Smooth muscle cell (in vitro differentiated cells): ENCODE results near the gene FOXI3. TPM values are rescaled to one million over a fixed set of nuclear protein-coding genes. Genes with fewer than 3 reads are reported as not detected.

Experiments
- DNase-seq: peaks from one replicate; lab custom pipeline; 2025; ENCODE audit not compliant: unreplicated experiment; lab: John Stamatoyannopoulos, UW
- H2AFZ ChIP-seq: fragments of 200-600 bp; sonication (generic); 2 replicates; pipeline ENCODE4 v1.6.0; 2016; ENCODE audit warnings: antibody characterized with exemption, low read depth, mild to moderate bottlenecking
- H3F3A ChIP-seq: fragments of 200-600 bp; sonication (generic); 2 replicates; pipeline ENCODE4 v1.6.0; 2017; ENCODE audit warnings: antibody characterized with exemption, low read depth
- H3K27ac ChIP-seq: fragments of 200-600 bp; sonication (generic); 2 replicates; pipeline ENCODE4 v1.5.1; 2016; ENCODE audit warnings: low read depth, mild to moderate bottlenecking
- H3K27me3 ChIP-seq: fragments of 200-600 bp; sonication (generic); 2 replicates; pipeline ENCODE4 v1.6.1; 2016; ENCODE audit warnings: low read depth, mild to moderate bottlenecking
- H3K36me3 ChIP-seq: fragments of 200-600 bp; sonication (generic); 2 replicates; pipeline ENCODE4 v1.5.1; 2016; ENCODE audit warnings: low read depth
- H3K4me1 ChIP-seq: fragments of 200-600 bp; sonication (generic); 2 replicates; pipeline ENCODE4 v1.5.1; 2016; ENCODE audit warnings: low read depth
- H3K4me2 ChIP-seq: fragments of 200-600 bp; sonication (generic); 2 replicates; pipeline ENCODE4 v1.6.0; 2016; ENCODE audit warnings: mild to moderate bottlenecking
- H3K4me3 ChIP-seq: fragments of 200-600 bp; sonication (generic); 2 replicates; pipeline ENCODE4 v1.5.1; 2016; ENCODE audit warnings: mild to moderate bottlenecking
- H3K79me2 ChIP-seq: fragments of 200-600 bp; sonication (generic); 2 replicates; pipeline ENCODE4 v1.6.0; 2016; ENCODE audit warnings: low read depth, mild to moderate bottlenecking
- H3K9ac ChIP-seq: fragments of 200-600 bp; sonication (generic); 2 replicates; pipeline ENCODE4 v1.6.0; 2016; ENCODE audit warnings: low read depth
- H3K9me3 ChIP-seq: fragments of 200-600 bp; sonication (generic); replicated peaks from 2 replicates; pipeline ENCODE4 v1.5.1; 2016; ENCODE audit warnings: low read depth
- H4K20me1 ChIP-seq: fragments of 200-600 bp; sonication (generic); 2 replicates; pipeline ENCODE4 v1.6.0; 2016; ENCODE audit warnings: low read depth
- WGBS: methylation state at CpG from one replicate; pipeline ENCODE4 v1.1.7; 2016; ENCODE audit warnings: low lambda C conversion rate; 5-methylcytosine and 5-hydroxymethylcytosine counted together
- polyA plus RNA-seq: library from polyadenylated mRNA; unstranded; fragments of >200 nt; fragmentation: Nextera tagmentation; extraction: Ambion mirVana; gene quantifications from 2 replicates; pipeline ENCODE4 v1.2.1, GENCODE V29; 2016
- total RNA-seq: library from RNA; depleted of rRNA; stranded (reverse); fragments of >200 nt; gene quantifications from 2 replicates; pipeline ENCODE4 v1.2.3, GENCODE V29; 2014
- TF ChIP-seq, protein P1 (sequence below): fragments of 200-600 bp; sonication (generic); IDR thresholded peaks from 2 replicates; pipeline ENCODE4 v1.5.1; 2017; ENCODE audit warnings: borderline replicate concordance, mild to moderate bottlenecking, antibody characterized with exemption; ENCODE audit not compliant: insufficient read depth, poor library complexity, severe bottlenecking

FOXI3 gene
- total and polyA plus RNA-seq, 2 experiments from 2014 or later, result not detected

DNA sequence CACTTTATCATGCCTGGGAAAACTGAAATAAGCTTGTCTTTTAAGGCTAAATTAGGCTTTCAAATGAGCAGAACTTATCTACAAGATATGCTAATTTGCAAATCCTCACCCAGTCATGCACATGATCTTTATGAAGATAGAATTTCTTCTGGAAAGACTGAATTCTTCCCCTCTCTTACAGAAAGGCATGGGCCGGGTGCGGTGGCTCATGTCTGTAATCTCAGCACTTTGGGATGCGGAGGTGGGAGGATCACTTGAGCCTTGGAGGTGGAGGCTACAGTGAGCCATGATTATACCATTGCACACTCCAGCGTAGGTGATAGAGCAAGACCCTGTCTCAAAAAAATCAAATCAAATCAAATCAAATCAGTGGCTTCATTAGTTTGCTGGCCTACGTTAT is 11.7 kb upstream of the FOXI3 start:
- no peak for DNase-seq
- WGBS, result 72% methylated on average over 5 of the region's 5 CpGs

DNA sequence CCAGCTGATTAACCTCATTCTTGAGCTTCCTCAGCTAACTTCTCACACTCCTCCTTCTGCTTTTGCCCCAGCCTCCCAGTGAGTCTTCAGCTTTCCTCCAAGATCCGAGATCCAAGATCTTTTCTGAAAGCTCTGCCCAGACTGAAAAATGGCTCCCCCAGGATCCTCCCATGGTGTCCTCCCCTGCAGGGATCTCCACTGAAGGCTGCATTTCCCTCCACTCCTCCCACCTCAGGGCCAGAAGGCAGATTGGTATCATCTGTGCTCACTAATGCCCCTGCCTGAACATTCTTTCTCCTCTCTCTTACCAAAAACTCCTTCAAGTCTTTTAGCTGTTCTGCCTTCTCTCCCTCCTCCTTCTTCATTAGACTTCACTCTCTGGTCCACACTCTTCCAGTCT is 6.1 kb upstream of the FOXI3 start:
- Histone ChIP-seq H4K20me1 (no peaks in the 10 kb centered on the region), H3K27ac (no peak overlapping the region), H3K9ac (no peak overlapping the region), H3K4me3 (no peak overlapping the region), H3K4me1 (peaks cover 3% of the 10 kb centered on the region), H3F3A (no peaks in the 10 kb centered on the region), H3K36me3 (no peaks in the 10 kb centered on the region), H2AFZ (no peak overlapping the region), H3K4me2 (no peak overlapping the region), H3K79me2 (no peaks in the 10 kb centered on the region), H3K9me3 (no peaks in the 10 kb centered on the region), H3K27me3 (peaks cover 20% of the 10 kb centered on the region)
- TF ChIP-seq, protein P1, sequence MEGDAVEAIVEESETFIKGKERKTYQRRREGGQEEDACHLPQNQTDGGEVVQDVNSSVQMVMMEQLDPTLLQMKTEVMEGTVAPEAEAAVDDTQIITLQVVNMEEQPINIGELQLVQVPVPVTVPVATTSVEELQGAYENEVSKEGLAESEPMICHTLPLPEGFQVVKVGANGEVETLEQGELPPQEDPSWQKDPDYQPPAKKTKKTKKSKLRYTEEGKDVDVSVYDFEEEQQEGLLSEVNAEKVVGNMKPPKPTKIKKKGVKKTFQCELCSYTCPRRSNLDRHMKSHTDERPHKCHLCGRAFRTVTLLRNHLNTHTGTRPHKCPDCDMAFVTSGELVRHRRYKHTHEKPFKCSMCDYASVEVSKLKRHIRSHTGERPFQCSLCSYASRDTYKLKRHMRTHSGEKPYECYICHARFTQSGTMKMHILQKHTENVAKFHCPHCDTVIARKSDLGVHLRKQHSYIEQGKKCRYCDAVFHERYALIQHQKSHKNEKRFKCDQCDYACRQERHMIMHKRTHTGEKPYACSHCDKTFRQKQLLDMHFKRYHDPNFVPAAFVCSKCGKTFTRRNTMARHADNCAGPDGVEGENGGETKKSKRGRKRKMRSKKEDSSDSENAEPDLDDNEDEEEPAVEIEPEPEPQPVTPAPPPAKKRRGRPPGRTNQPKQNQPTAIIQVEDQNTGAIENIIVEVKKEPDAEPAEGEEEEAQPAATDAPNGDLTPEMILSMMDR, result no peak
- DNase-seq, result no peak
- WGBS, result 22% methylated on average over 1 of the region's 1 CpG

More for the DNA sequence above, 11.7 kb upstream of the FOXI3 start:
- no peak overlapping the region for H3K9ac ChIP-seq
- H3F3A ChIP-seq, result no peaks in the 10 kb centered on the region
- no peaks in the 10 kb centered on the region for H3K4me1 ChIP-seq
- no peak overlapping the region for H3K27ac ChIP-seq
- peaks cover 10% of the 10 kb centered on the region for H3K27me3 ChIP-seq
- H3K36me3 ChIP-seq, result no peaks in the 10 kb centered on the region
- no peaks in the 10 kb centered on the region for H4K20me1 ChIP-seq
- H2AFZ ChIP-seq, result no peak overlapping the region
- TF ChIP-seq, protein P1, result no peak
- H3K79me2 ChIP-seq, result no peaks in the 10 kb centered on the region
- no peaks in the 10 kb centered on the region for H3K9me3 ChIP-seq
- H3K4me3 ChIP-seq, result no peak overlapping the region
- H3K4me2 ChIP-seq, result no peak overlapping the region

DNA sequence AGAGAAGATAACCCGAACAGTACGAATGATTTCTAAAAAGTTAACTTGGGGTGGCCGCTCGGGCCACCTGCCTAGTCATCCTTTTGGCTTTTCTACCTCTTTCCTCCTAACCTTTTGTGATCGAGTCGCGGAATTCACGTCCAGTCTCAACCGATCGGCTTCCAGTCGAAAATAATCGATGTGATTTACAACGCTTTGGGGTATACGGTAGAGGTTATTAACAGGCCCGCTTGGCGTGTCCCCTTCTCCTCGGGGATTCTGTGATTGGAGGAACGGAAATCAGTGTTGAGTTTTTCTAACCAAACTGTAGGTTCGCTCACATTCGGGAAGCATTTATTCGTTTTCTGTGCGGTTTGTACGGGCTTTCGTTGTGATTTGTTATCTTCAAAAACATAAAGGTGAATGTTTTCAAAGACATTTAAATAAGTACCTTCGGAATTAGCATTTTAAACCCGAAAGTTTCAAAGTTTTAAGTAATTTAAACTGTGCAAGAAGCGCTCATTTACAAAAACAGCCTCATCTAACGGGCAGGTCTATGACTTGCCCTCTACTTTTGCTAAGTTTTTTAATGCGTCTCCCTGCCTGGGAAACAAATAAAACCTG is 588 bp upstream of the FOXI3 start:
- H3K9ac ChIP-seq, result no peak overlapping the region
- H3K27me3 ChIP-seq, result peaks cover 70% of the 10 kb centered on the region
- H3K4me2 ChIP-seq, result peak overlapping the region; percentile 81
- no peaks in the 10 kb centered on the region for H3F3A ChIP-seq
- no peak for DNase-seq
- peak overlapping the region; percentile 45 for H3K4me3 ChIP-seq
- peak overlapping the region; percentile 26 for H2AFZ ChIP-seq
- H3K27ac ChIP-seq, result no peak overlapping the region
- no peaks in the 10 kb centered on the region for H3K36me3 ChIP-seq
- TF ChIP-seq, protein P1, result no peak
- peaks cover 11% of the 10 kb centered on the region for H3K4me1 ChIP-seq
- WGBS, result under 1% methylated on average over 29 of the region's 29 CpGs
- no peaks in the 10 kb centered on the region for H3K79me2 ChIP-seq
- no peaks in the 10 kb centered on the region for H4K20me1 ChIP-seq
- H3K9me3 ChIP-seq, result no peaks in the 10 kb centered on the region
